ENCODE measurements around the gene POLR3A. TPM values are rescaled to one million over a fixed set of nuclear protein-coding genes. Genes with fewer than 3 reads are reported as not detected.

Gene POLR3A
- total and polyA plus RNA-seq, 12 donors = 4.2 to 12.5 (median 10.2) TPM

- 82 to 86% methylated on average over 5 of the region's 5 CpGs for WGBS, 2 donors
- peaks cover 3 to 81% (median 70%) of the 10 kb centered on the region in 9 donors for H3K36me3 ChIP-seq
- H3K9me3 ChIP-seq = no peaks in the 10 kb centered on the region
- no peak for ATAC-seq
- no peak for TF ChIP-seq CTCF (IDR thresholded peaks at IDR 0.05)
- no peak overlapping the region for H3K27ac ChIP-seq
- intact Hi-C loops (cut with DNase I) = no loop called here
- H3K4me3 ChIP-seq = no peak overlapping the region
- no peak for DNase-seq
- H3K27me3 ChIP-seq = no peaks in the 10 kb centered on the region
- peaks cover 0 to 57% (median 24%) of the 10 kb centered on the region in 9 donors for H3K4me1 ChIP-seq
Observed at GRCh38 chr10:78038791-78039547, 9.7 kb upstream of the POLR3A start.

GRCh38 chr10:78038105-78038504, 8.8 kb upstream of the POLR3A start:
- no peaks in the 10 kb centered on the region for H3K9me3 ChIP-seq
- 72 to 85% methylated on average over 2 of the region's 2 CpGs for WGBS, 2 donors
- peaks cover 0 to 58% (median 24%) of the 10 kb centered on the region in 9 donors for H3K4me1 ChIP-seq
- no peak for TF ChIP-seq CTCF (IDR thresholded peaks at IDR 0.05)
- H3K27ac ChIP-seq = no peak overlapping the region
- no peak overlapping the region for H3K4me3 ChIP-seq
- no peak for DNase-seq
- intact Hi-C loops (cut with DNase I) = no loop called here
- no peak for ATAC-seq
- peaks cover 3 to 81% (median 70%) of the 10 kb centered on the region in 9 donors for H3K36me3 ChIP-seq
- H3K27me3 ChIP-seq = no peaks in the 10 kb centered on the region

- WGBS, 2 donors = 77% methylated on average over 9 of the region's 9 CpGs
- H3K4me3 ChIP-seq = no peak overlapping the region
- intact Hi-C loops (cut with DNase I) = no loop called here
- peaks cover 0 to 59% (median 21%) of the 10 kb centered on the region in 9 donors for H3K4me1 ChIP-seq
- peaks cover 3 to 62% (median 56%) of the 10 kb centered on the region in 9 donors for H3K36me3 ChIP-seq
- ATAC-seq (no peak), DNase-seq (no peak)
- no peak for TF ChIP-seq CTCF (IDR thresholded peaks at IDR 0.05)
- no peak overlapping the region for H3K27ac ChIP-seq
- H3K27me3 ChIP-seq = no peaks in the 10 kb centered on the region
- H3K9me3 ChIP-seq = no peaks in the 10 kb centered on the region
Observed at GRCh38 chr10:78035933-78036583, 6.7 kb upstream of the POLR3A start.

- DNase-seq = no peak
- Histone ChIP-seq H3K9me3 (no peaks in the 10 kb centered on the region), H3K4me3 (no peak overlapping the region), H3K27ac (no peak overlapping the region), H3K36me3 (peaks cover 3 to 56% (median 50%) of the 10 kb centered on the region in 9 donors), H3K27me3 (no peaks in the 10 kb centered on the region), H3K4me1 (peaks cover 0 to 59% (median 21%) of the 10 kb centered on the region in 9 donors)
- intact Hi-C loops (cut with DNase I) = no loop called here
- WGBS, 2 donors = 84 to 94% methylated on average over 5 of the region's 5 CpGs
- no peak for TF ChIP-seq CTCF (IDR thresholded peaks at IDR 0.05)
- ATAC-seq = no peak
Observed at GRCh38 chr10:78035437-78035836, 6.1 kb upstream of the POLR3A start.
